Measurements from ENCODE around the gene MED13L. TPM values are rescaled to one million over a fixed set of nuclear protein-coding genes. Genes with fewer than 3 reads are reported as not detected.

Gene MED13L
- total RNA-seq, 1 experiment from 2014 or later, result 69.5 TPM

GRCh38 chr12:115941362-115941761 lies 336.1 kb downstream of the MED13L start:
- no peak overlapping the region for H3K27ac ChIP-seq
- DNase-seq (ENCODE audit: low read depth in 1 of 2, low spot score in 2 of 2), result no peak
- no peaks in the 10 kb centered on the region for H3K27me3 ChIP-seq (replicated peaks)
- no peaks in the 10 kb centered on the region for H3K36me3 ChIP-seq
- no peaks in the 10 kb centered on the region for H3K9me3 ChIP-seq (replicated peaks)
- H3K4me1 ChIP-seq (replicated peaks), result no peaks in the 10 kb centered on the region
- H3K4me3 ChIP-seq, result no peak overlapping the region

GRCh38 chr12:115938794-115939377 lies 338.6 kb downstream of the MED13L start:
- Histone ChIP-seq H3K36me3 (no peaks in the 10 kb centered on the region), H3K4me3 (no peak overlapping the region), H3K27me3 (replicated peaks) (no peaks in the 10 kb centered on the region), H3K4me1 (replicated peaks) (no peaks in the 10 kb centered on the region), H3K9me3 (replicated peaks) (no peaks in the 10 kb centered on the region), H3K27ac (no peak overlapping the region)
- DNase-seq (ENCODE audit: low read depth in 1 of 2, low spot score in 2 of 2), result no peak

- no peak for DNase-seq (ENCODE audit: low read depth in 1 of 2, low spot score in 2 of 2)
- Histone ChIP-seq H3K4me1 (replicated peaks) (no peaks in the 10 kb centered on the region), H3K9me3 (replicated peaks) (no peaks in the 10 kb centered on the region), H3K27ac (no peak overlapping the region), H3K36me3 (no peaks in the 10 kb centered on the region), H3K27me3 (replicated peaks) (no peaks in the 10 kb centered on the region), H3K4me3 (no peak overlapping the region)
Measured at GRCh38 chr12:115936997-115937916, 340.2 kb downstream of the MED13L start.

- no peak for DNase-seq (ENCODE audit: low read depth in 1 of 2, low spot score in 2 of 2)
- H3K36me3 ChIP-seq, result no peaks in the 10 kb centered on the region
- H3K4me3 ChIP-seq, result no peak overlapping the region
Measured at GRCh38 chr12:115934877-115935276, 342.6 kb downstream of the MED13L start.

GRCh38 chr12:115934046-115934445 lies 343.4 kb downstream of the MED13L start:
- H3K36me3 ChIP-seq, result no peaks in the 10 kb centered on the region
- H3K4me1 ChIP-seq (replicated peaks), result no peaks in the 10 kb centered on the region
- no peak for DNase-seq (ENCODE audit: low read depth in 1 of 2, low spot score in 2 of 2)
- no peak overlapping the region for H3K4me3 ChIP-seq
- no peaks in the 10 kb centered on the region for H3K9me3 ChIP-seq (replicated peaks)
- no peaks in the 10 kb centered on the region for H3K27me3 ChIP-seq (replicated peaks)
- no peak overlapping the region for H3K27ac ChIP-seq

More at GRCh38 chr12:115934877-115935276, 342.6 kb downstream of the MED13L start:
- Histone ChIP-seq H3K27me3 (replicated peaks) (no peaks in the 10 kb centered on the region), H3K4me1 (replicated peaks) (no peaks in the 10 kb centered on the region), H3K9me3 (replicated peaks) (no peaks in the 10 kb centered on the region), H3K27ac (no peak overlapping the region)

- Histone ChIP-seq H3K4me3 (no peak overlapping the region), H3K36me3 (no peaks in the 10 kb centered on the region), H3K9me3 (replicated peaks) (no peaks in the 10 kb centered on the region), H3K27ac (no peak overlapping the region), H3K27me3 (replicated peaks) (no peaks in the 10 kb centered on the region), H3K4me1 (replicated peaks) (no peaks in the 10 kb centered on the region)
- no peak for DNase-seq (ENCODE audit: low read depth in 1 of 2, low spot score in 2 of 2)
Measured at GRCh38 chr12:115932066-115932465, 345.4 kb downstream of the MED13L start.

GRCh38 chr12:115930336-115930735 lies 347.2 kb downstream of the MED13L start:
- Histone ChIP-seq H3K27me3 (replicated peaks) (no peaks in the 10 kb centered on the region), H3K9me3 (replicated peaks) (no peaks in the 10 kb centered on the region), H3K4me3 (no peak overlapping the region), H3K36me3 (no peaks in the 10 kb centered on the region), H3K4me1 (replicated peaks) (no peaks in the 10 kb centered on the region), H3K27ac (no peak overlapping the region)
- no peak for DNase-seq (ENCODE audit: low read depth in 1 of 2, low spot score in 2 of 2)

- H3K4me3 ChIP-seq, result no peak overlapping the region
- H3K9me3 ChIP-seq (replicated peaks), result peaks cover 10% of the 10 kb centered on the region
- no peaks in the 10 kb centered on the region for H3K36me3 ChIP-seq
- H3K27me3 ChIP-seq (replicated peaks), result no peaks in the 10 kb centered on the region
- no peak overlapping the region for H3K27ac ChIP-seq
- peaks cover 2% of the 10 kb centered on the region for H3K4me1 ChIP-seq (replicated peaks)
- DNase-seq (ENCODE audit: low read depth in 1 of 2, low spot score in 2 of 2), result no peak
Measured at GRCh38 chr12:115926037-115926670, 351.3 kb downstream of the MED13L start.

GRCh38 chr12:115923851-115924250 lies 353.6 kb downstream of the MED13L start:
- DNase-seq (ENCODE audit: low read depth in 1 of 2, low spot score in 2 of 2), result no peak

GRCh38 chr12:115922952-115923564 lies 354.4 kb downstream of the MED13L start:
- no peak for DNase-seq (ENCODE audit: low read depth in 1 of 2, low spot score in 2 of 2)

More at GRCh38 chr12:115923851-115924250, 353.6 kb downstream of the MED13L start:
- Histone ChIP-seq H3K4me3 (no peak overlapping the region), H3K27me3 (replicated peaks) (no peaks in the 10 kb centered on the region), H3K9me3 (replicated peaks) (peaks cover 10% of the 10 kb centered on the region), H3K4me1 (replicated peaks) (peaks cover 9% of the 10 kb centered on the region), H3K27ac (no peak overlapping the region), H3K36me3 (no peaks in the 10 kb centered on the region)

GRCh38 chr12:115920395-115921183 lies 356.9 kb downstream of the MED13L start:
- Histone ChIP-seq H3K36me3 (no peaks in the 10 kb centered on the region), H3K9me3 (replicated peaks) (peaks cover 10% of the 10 kb centered on the region), H3K4me3 (no peak overlapping the region), H3K27ac (peak overlapping the region; percentile 12; the same call in 1 of the 2 replicates), H3K27me3 (replicated peaks) (no peaks in the 10 kb centered on the region), H3K4me1 (replicated peaks) (peaks cover 12% of the 10 kb centered on the region)
- peak in 1 of 2 experiments; percentile 16 for DNase-seq (ENCODE audit: low read depth in 1 of 2, low spot score in 2 of 2)

More at GRCh38 chr12:115922952-115923564, 354.4 kb downstream of the MED13L start:
- H3K4me3 ChIP-seq, result no peak overlapping the region
- H3K9me3 ChIP-seq (replicated peaks), result peaks cover 10% of the 10 kb centered on the region
- H3K27ac ChIP-seq, result no peak overlapping the region
- H3K36me3 ChIP-seq, result no peaks in the 10 kb centered on the region
- H3K4me1 ChIP-seq (replicated peaks), result peaks cover 9% of the 10 kb centered on the region
- no peaks in the 10 kb centered on the region for H3K27me3 ChIP-seq (replicated peaks)

- Histone ChIP-seq H3K27ac (no peak overlapping the region), H3K4me1 (replicated peaks) (peaks cover 12% of the 10 kb centered on the region), H3K9me3 (replicated peaks) (peaks cover 10% of the 10 kb centered on the region), H3K27me3 (replicated peaks) (no peaks in the 10 kb centered on the region), H3K36me3 (no peaks in the 10 kb centered on the region), H3K4me3 (no peak overlapping the region)
- no peak for DNase-seq (ENCODE audit: low read depth in 1 of 2, low spot score in 2 of 2)
Measured at GRCh38 chr12:115918763-115919162, 358.7 kb downstream of the MED13L start.

Measured in SJSA1 (cell line).